SU-DHL-6 (cell line): ENCODE results near the gene CLMN.

Source experiments
- H2AFZ ChIP-seq: fragments of 200-600 bp; sonication (generic); 2 replicates; pipeline ENCODE4 v1.6.1; 2014; ENCODE audit warnings: low read depth, mild to moderate bottlenecking, moderate library complexity, mixed read lengths, antibody characterized with exemption, low read length; ENCODE audit not compliant: severe bottlenecking
- H3F3A ChIP-seq: fragments of 200-600 bp; shearing (Covaris generic); 2 replicates; pipeline ENCODE4 v1.6.0; 2016; ENCODE audit warnings: antibody characterized with exemption, mild to moderate bottlenecking; ENCODE audit not compliant: insufficient read depth
- H3K27ac ChIP-seq: fragments of 200-600 bp; sonication (generic); 2 replicates; pipeline ENCODE4 v1.5.1; 2016; ENCODE audit warnings: low read depth, mild to moderate bottlenecking, low read length, moderate library complexity, mixed read lengths
- H3K27me3 ChIP-seq: fragments of 200-600 bp; sonication (generic), shearing (Covaris generic); 2 replicates; pipeline ENCODE4 v1.6.0; 2014; ENCODE audit warnings: mild to moderate bottlenecking, low read length
- H3K36me3 ChIP-seq: fragments of 200-600 bp; sonication (generic); 2 replicates; pipeline ENCODE4 v1.6.1; 2014; ENCODE audit warnings: mild to moderate bottlenecking, low read length, mixed read lengths
- H3K4me2 ChIP-seq: fragments of 300-600, 200-600 bp; shearing (Covaris generic), sonication (generic); 2 replicates; pipeline ENCODE4 v1.6.0; 2014; ENCODE audit warnings: low read length, low read depth, mild to moderate bottlenecking; ENCODE audit not compliant: poor library complexity, severe bottlenecking
- H3K4me3 ChIP-seq: fragments of 200-600 bp; sonication (generic); 2 replicates; pipeline ENCODE4 v1.5.1; 2014; ENCODE audit warnings: antibody characterized with exemption, low read length, mild to moderate bottlenecking, mixed read lengths; ENCODE audit not compliant: insufficient read depth, poor library complexity, severe bottlenecking
- H3K79me2 ChIP-seq: fragments of 200-600 bp; sonication (generic); 2 replicates; pipeline ENCODE4 v1.6.1; 2014; ENCODE audit warnings: mild to moderate bottlenecking, low read length, moderate library complexity; ENCODE audit not compliant: insufficient read depth
- H3K9ac ChIP-seq: fragments of 200-600 bp; sonication (generic); 2 replicates; pipeline ENCODE4 v1.7.0; 2014; ENCODE audit warnings: mild to moderate bottlenecking, low read length
- H3K9me2 ChIP-seq: fragments of 200-600 bp; sonication (generic); replicated peaks from 2 replicates; pipeline ENCODE4 v1.6.1; 2014; ENCODE audit warnings: low read length; ENCODE audit not compliant: insufficient read depth
- H3K9me3 ChIP-seq: fragments of 200-600 bp; sonication (generic); 2 replicates; pipeline ENCODE4 v1.6.1; 2014; ENCODE audit warnings: low read length, mixed read lengths; ENCODE audit not compliant: insufficient read depth
- H4K20me1 ChIP-seq: fragments of 200-600 bp; sonication (generic); 2 replicates; pipeline ENCODE4 v1.6.1; 2014; ENCODE audit warnings: low read depth, mild to moderate bottlenecking, antibody characterized with exemption, low read length, moderate library complexity, mixed read lengths
- CTCF ChIP-seq: fragments of 200-600 bp; sonication (generic); IDR thresholded peaks from one replicate; pipeline ENCODE4 v1.5.1; 2017; ENCODE audit warnings: antibody characterized with exemption, mild to moderate bottlenecking, low read length, moderate library complexity; ENCODE audit not compliant: insufficient read depth, poor library complexity, severe bottlenecking
- EZH2phosphoT487 ChIP-seq: fragments of 200-600 bp; sonication (generic), shearing (Covaris generic); conservative IDR thresholded peaks from 2 replicates; pipeline ENCODE4 v1.6.1; 2018; ENCODE audit warnings: mild to moderate bottlenecking, antibody characterized with exemption, low read length, moderate library complexity, mixed read lengths

Gene CLMN

GRCh38 chr14:95337041-95337595, 17.4 kb upstream of the CLMN start:
- H3F3A ChIP-seq: no peaks in the 10 kb centered on the region
- H3K27ac ChIP-seq: no peak overlapping the region
- no peak overlapping the region for H3K4me2 ChIP-seq
- no peak overlapping the region for H3K4me3 ChIP-seq
- H3K27me3 ChIP-seq: 0 out of 2 replicates have a peak, but pooled peaks cover 3% of the 10 kb centered on the region
- H3K9me2 ChIP-seq: no peaks in the 10 kb centered on the region
- no peaks in the 10 kb centered on the region for H3K36me3 ChIP-seq
- no peak overlapping the region for H2AFZ ChIP-seq
- H3K79me2 ChIP-seq: no peaks in the 10 kb centered on the region
- no peak for TF ChIP-seq CTCF
- TF ChIP-seq EZH2phosphoT487: no peak
- H3K9ac ChIP-seq: no peak overlapping the region
- no peaks in the 10 kb centered on the region for H4K20me1 ChIP-seq
- H3K9me3 ChIP-seq: no peaks in the 10 kb centered on the region

- Histone ChIP-seq H3K27ac (no peak overlapping the region), H3K9ac (no peak overlapping the region), H3K4me3 (no peak overlapping the region), H3F3A (no peaks in the 10 kb centered on the region), H3K36me3 (no peaks in the 10 kb centered on the region), H2AFZ (no peak overlapping the region), H3K27me3 (0 out of 2 replicates have a peak, but pooled peaks cover under 1% of the 10 kb centered on the region), H3K79me2 (no peaks in the 10 kb centered on the region), H3K9me3 (no peaks in the 10 kb centered on the region), H3K9me2 (no peaks in the 10 kb centered on the region), H3K4me2 (no peak overlapping the region), H4K20me1 (no peaks in the 10 kb centered on the region)
- TF ChIP-seq EZH2phosphoT487 (no peak), CTCF (no peak)
Observed at GRCh38 chr14:95336192-95336760, 16.6 kb upstream of the CLMN start.

GRCh38 chr14:95335071-95335470, 15.4 kb upstream of the CLMN start:
- no peaks in the 10 kb centered on the region for H3K27me3 ChIP-seq
- no peak for TF ChIP-seq CTCF
- TF ChIP-seq EZH2phosphoT487: no peak
- no peaks in the 10 kb centered on the region for H3K9me2 ChIP-seq

More at GRCh38 chr14:95335071-95335470, 15.4 kb upstream of the CLMN start:
- Histone ChIP-seq H4K20me1 (no peaks in the 10 kb centered on the region), H3F3A (no peaks in the 10 kb centered on the region), H3K27ac (no peak overlapping the region), H3K4me2 (no peak overlapping the region), H3K79me2 (no peaks in the 10 kb centered on the region), H3K4me3 (no peak overlapping the region), H3K9ac (no peak overlapping the region), H3K36me3 (no peaks in the 10 kb centered on the region), H3K9me3 (no peaks in the 10 kb centered on the region), H2AFZ (no peak overlapping the region)
